ENCODE measurements around the gene TRMT11. TPM values are rescaled to one million over a fixed set of nuclear protein-coding genes. Genes with fewer than 3 reads are reported as not detected.
A peak's percentile ranks its signal among the peaks of the same experiment; 100 is the strongest.

TRMT11 gene
- total and polyA plus RNA-seq, 2 of the 13 experiments (the other 11 are each of a cell fraction or from before 2014, with no cell fraction given): 42.2 to 81.9 TPM

- TF ChIP-seq ZNF609 (CRISPR knock-in tag; IDR thresholded peaks at IDR 0.05; ENCODE audit: borderline replicate concordance): no peak
- TF ChIP-seq SUZ12 (IDR thresholded peaks at IDR 0.05; ENCODE audit: low read depth, low read length): no peak
- TF ChIP-seq MYC (CRISPR knock-in tag; IDR thresholded peaks at IDR 0.05; ENCODE audit: borderline replicate concordance): no peak
- TF ChIP-seq SP4 (CRISPR knock-in tag; IDR thresholded peaks at IDR 0.05): no peak
- TF ChIP-seq ZNF879 (CRISPR knock-in tag; IDR thresholded peaks at IDR 0.05): no peak
- no peak for TF ChIP-seq RFX3 (CRISPR knock-in tag; IDR thresholded peaks at IDR 0.05)
- TF ChIP-seq ZNF354B (CRISPR knock-in tag; IDR thresholded peaks at IDR 0.05): no peak
- TF ChIP-seq ADNP (CRISPR knock-in tag; IDR thresholded peaks at IDR 0.05): no peak
- TF ChIP-seq FOXP1 (IDR thresholded peaks at IDR 0.05): no peak
- 0 out of 2 replicates have a peak, but pooled peaks have one; percentile 11 for TF ChIP-seq FOXP1 (CRISPR knock-in tag; IDR thresholded peaks at IDR 0.05)
- TF ChIP-seq ZKSCAN1 (IDR thresholded peaks at IDR 0.05; ENCODE audit: low read length): no peak
- TF ChIP-seq LBX2 (CRISPR knock-in tag; IDR thresholded peaks at IDR 0.05; ENCODE audit: borderline replicate concordance): no peak
- TF ChIP-seq KAT7 (CRISPR knock-in tag; IDR thresholded peaks at IDR 0.05; ENCODE audit: borderline replicate concordance): no peak
- TF ChIP-seq, protein P1, sequence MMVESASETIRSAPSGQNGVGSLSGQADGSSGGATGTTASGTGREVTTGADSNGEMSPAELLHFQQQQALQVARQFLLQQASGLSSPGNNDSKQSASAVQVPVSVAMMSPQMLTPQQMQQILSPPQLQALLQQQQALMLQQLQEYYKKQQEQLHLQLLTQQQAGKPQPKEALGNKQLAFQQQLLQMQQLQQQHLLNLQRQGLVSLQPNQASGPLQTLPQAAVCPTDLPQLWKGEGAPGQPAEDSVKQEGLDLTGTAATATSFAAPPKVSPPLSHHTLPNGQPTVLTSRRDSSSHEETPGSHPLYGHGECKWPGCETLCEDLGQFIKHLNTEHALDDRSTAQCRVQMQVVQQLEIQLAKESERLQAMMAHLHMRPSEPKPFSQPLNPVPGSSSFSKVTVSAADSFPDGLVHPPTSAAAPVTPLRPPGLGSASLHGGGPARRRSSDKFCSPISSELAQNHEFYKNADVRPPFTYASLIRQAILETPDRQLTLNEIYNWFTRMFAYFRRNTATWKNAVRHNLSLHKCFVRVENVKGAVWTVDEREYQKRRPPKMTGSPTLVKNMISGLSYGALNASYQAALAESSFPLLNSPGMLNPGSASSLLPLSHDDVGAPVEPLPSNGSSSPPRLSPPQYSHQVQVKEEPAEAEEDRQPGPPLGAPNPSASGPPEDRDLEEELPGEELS (CRISPR knock-in tag; IDR thresholded peaks at IDR 0.05): peak; percentile 20; the same call in 1 of the 2 replicates
- no peak for TF ChIP-seq ZNF703 (CRISPR knock-in tag; IDR thresholded peaks at IDR 0.05; ENCODE audit: borderline replicate concordance)
- no peak; the same call in 1 of the 2 replicates for TF ChIP-seq ATF7 (IDR thresholded peaks at IDR 0.05)
- TF ChIP-seq ATF7 (CRISPR knock-in tag; IDR thresholded peaks at IDR 0.05): no peak
- no peak for TF ChIP-seq GZF1 (CRISPR knock-in tag; IDR thresholded peaks at IDR 0.05)
- TF ChIP-seq ZNF790 (CRISPR knock-in tag; IDR thresholded peaks at IDR 0.05; ENCODE audit: borderline replicate concordance): no peak
- TF ChIP-seq TSC22D2 (CRISPR knock-in tag; IDR thresholded peaks at IDR 0.05; ENCODE audit: borderline replicate concordance): no peak
- no peak for TF ChIP-seq THRA (CRISPR knock-in tag; IDR thresholded peaks at IDR 0.05; ENCODE audit: borderline replicate concordance)
- TF ChIP-seq ZNF841 (CRISPR knock-in tag; IDR thresholded peaks at IDR 0.05; ENCODE audit: borderline replicate concordance): no peak
- TF ChIP-seq ZNF619 (CRISPR knock-in tag; IDR thresholded peaks at IDR 0.05): no peak
These were observed 40.8 kb upstream of the TRMT11 start (continued) for GRCh38 chr6:125945378-125946141.

Measured in HepG2 (cell line).